LNCAP (cell line): ENCODE measurements around the gene GALNT3.

Experiments used
- TF ChIP-seq, protein P1 (sequence below): fragments of 450-650 bp; IDR thresholded peaks from 2 replicates; pipeline ENCODE4 v1.5.1; 2017; ENCODE audit warnings: mild to moderate bottlenecking

GALNT3 gene

DNA sequence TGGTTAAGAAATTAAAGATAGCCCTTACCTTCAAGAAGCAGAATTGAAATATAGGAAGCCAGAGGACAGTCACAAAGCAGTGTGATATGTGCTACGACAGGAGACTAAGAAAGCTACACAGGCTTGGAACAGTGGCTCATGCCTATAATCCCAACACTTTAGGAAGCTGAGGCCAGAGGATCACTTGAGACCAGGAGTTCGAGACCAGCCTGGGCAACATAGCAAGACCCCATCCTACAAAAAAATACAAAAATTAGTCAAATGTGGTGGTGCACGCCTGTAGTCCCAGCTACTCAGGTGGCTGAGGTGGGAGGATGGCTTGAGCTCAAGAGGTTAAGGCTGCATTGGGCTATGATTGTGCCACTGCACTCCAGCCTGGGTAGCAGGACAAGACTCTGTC, 21.9 kb downstream of the GALNT3 start:
- TF ChIP-seq, protein P1, sequence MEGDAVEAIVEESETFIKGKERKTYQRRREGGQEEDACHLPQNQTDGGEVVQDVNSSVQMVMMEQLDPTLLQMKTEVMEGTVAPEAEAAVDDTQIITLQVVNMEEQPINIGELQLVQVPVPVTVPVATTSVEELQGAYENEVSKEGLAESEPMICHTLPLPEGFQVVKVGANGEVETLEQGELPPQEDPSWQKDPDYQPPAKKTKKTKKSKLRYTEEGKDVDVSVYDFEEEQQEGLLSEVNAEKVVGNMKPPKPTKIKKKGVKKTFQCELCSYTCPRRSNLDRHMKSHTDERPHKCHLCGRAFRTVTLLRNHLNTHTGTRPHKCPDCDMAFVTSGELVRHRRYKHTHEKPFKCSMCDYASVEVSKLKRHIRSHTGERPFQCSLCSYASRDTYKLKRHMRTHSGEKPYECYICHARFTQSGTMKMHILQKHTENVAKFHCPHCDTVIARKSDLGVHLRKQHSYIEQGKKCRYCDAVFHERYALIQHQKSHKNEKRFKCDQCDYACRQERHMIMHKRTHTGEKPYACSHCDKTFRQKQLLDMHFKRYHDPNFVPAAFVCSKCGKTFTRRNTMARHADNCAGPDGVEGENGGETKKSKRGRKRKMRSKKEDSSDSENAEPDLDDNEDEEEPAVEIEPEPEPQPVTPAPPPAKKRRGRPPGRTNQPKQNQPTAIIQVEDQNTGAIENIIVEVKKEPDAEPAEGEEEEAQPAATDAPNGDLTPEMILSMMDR, result no peak

DNA sequence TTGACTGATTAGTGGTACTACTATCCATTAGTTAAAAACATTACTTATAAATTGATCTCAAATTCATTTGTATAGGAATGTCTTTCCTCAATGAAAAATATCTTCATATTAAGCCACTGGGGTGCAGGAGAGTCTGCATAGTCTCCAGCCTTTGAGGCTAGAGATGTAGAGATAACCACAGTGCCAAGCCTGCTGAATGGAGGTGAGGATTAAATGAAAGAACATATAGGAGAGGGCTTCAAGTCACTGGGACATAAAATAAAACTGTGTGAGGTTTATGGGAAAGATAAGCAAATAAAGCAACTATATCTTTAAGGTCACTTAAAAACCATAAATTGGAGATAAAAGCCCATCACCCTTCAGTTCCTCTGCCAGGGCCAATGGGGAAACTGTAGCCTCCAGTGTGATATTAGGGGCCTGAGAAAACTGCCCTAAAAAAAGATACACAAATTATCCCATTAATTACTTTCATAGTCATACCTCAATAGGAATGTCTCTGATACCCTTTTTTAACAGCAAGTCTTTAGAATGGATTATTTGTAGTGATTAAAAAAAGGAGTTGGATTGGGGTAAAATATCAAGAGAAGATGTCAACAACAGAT, 27.6 kb downstream of the GALNT3 start:
- TF ChIP-seq, protein P1, result no peak

DNA sequence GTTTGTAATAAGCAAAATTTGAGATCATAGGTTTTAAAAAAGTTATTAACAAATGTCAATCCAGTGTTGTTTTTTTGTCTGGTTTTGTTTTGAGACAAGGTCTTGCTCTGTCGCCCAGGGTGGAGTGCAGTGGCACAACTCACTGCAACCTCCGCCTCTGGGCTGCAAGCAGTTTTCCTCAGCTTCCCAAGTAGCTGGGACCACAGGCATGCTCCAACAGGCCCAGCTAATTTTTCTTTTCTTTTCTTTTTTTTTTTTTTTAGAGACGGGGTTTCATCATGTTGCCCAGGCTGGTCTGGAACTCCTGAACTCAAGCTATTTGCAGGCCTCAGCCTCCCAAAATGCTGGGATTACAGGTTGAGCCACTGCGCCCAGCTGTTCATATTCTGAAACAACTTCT, 31.3 kb downstream of the GALNT3 start:
- TF ChIP-seq, protein P1, result no peak

DNA sequence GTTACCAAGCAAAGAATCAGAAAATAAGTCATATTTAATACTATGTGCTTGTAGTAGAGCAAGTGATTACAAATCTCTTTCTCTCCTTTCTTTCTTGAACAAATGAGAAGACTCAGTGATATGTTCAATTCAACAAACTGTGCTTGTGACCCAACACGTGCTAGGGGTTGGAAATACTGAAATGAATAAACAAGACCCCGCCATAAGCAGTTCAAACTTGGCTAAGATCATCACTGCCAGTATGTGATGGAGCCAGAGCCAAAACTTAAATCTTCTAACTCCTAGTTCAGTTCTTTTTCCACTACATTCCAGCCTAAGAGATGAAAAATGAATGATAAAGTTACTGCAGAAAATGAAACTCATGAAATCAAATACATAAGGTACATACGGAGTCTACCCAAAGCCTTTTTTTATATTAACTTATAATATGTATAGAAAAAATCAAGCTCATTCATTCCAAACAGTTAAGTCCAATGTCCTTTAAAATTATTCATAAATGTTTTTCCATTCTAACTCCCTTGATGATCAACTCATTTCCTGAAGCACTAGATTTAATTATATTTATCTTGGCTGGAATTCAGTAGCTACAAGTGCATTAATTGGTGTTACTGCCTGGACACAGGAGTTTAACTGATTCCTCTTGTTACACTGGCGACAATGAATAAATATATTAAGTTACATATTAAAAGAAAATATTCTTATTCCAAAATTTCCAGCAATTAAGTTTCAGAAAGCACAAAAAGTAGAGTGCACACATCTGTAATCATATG, 36.0 kb downstream of the GALNT3 start:
- TF ChIP-seq, protein P1, result no peak

DNA sequence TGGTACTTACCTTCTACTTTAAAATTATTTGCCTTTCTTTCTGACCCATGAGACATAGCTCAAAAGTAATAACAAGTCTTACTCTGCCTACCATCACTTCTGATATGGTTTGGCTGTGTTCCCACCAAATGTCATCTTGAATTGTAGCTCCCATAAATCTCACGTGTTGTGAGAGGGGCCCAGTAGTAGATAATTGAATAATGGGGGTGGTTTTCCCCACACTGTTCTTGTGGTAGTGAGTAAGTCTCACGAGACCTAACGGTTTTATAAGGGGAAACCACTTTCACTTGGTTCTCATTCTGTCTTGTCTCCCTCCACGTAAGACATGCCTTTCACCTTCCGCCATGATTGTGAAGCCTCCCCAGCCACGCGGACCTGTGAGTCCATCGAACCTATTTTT, 47.5 kb downstream of the GALNT3 start:
- TF ChIP-seq, protein P1, result no peak

DNA sequence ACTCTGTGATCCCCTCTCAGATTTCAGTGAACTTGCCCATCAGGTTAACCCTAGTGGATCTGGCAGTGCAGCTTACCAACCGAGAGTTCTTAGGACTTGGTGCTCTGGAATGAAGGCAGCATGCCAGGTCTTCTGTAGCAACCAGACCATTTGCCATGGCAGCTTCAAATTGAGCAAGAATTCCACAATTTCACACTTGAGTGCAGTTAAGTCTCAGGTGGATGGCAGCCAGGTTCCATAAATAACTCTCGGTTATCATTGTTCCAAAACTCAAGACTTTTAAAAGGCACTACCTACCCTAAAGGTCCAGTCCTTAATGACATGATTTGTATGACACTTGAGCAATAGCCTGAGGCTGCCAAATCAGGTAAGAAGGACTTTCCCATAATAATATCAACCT, 48.1 kb downstream of the GALNT3 start:
- TF ChIP-seq, protein P1, result no peak

DNA sequence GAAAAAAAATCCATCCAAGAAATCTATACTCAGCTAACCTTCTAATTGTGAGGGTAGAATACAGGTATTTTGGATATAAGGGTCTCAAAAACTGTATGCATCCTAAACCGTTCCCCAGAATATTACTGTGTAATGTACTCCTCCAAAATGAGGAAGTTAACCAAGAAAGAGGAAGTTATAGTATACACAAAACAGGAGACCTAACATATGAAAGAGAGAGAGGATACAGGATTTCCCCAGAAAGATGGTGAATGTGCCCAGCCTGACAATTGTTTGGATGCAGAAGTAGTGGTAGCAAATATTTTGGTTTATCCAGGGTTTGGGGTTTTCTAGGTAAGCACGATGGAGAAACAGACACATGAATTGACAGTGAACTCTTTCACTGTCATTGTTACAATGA, 50.6 kb downstream of the GALNT3 start:
- TF ChIP-seq, protein P1, result no peak
